Peyer's patch (tissue), 4 donors: ENCODE data around the gene CARNS1.
A peak's percentile ranks its signal among the peaks of the same experiment; 100 is the strongest.

Experiments
- CTCF ChIP-seq, 6 experiments: fragments of 450-650 bp in 4 of 6; fragments of 200-600 bp in 2 of 6; sonication (generic) in 1 of 6; IDR thresholded peaks; one replicate each; pipeline ENCODE4 v1.5.1; 2017 to 2019; ENCODE audit warnings: antibody characterized with exemption in 6 of 6, mild to moderate bottlenecking in 3 of 6, moderate library complexity in 1 of 6
- POLR2A ChIP-seq, 2 donors: fragments of 450-650 bp; IDR thresholded peaks; one replicate each; pipeline ENCODE4 v1.5.1; 2017; ENCODE audit warnings: antibody characterized with exemption in 2 of 2, mild to moderate bottlenecking in 2 of 2, moderate library complexity in 2 of 2

- TF ChIP-seq CTCF (IDR thresholded peaks at IDR 0.05), result peak in 2 of 6 experiments; percentile 13 to 22
- TF ChIP-seq POLR2A (IDR thresholded peaks at IDR 0.05), result no peak
These were observed 24.1 kb downstream of the CARNS1 start for GRCh38 chr11:67439321-67440228.
